Transverse colon (tissue), 3 donors: ENCODE measurements around the gene TMEM62.

ENCODE experiments used
- CTCF ChIP-seq, 5 experiments: fragments of 200-600 bp in 3 of 5; fragments of 450-650 bp in 2 of 5; sonication (generic) in 3 of 5; IDR thresholded peaks; 1 replicate in 2 of 5; 2 replicates in 3 of 5; pipeline ENCODE4 v1.5.1; 2016 to 2017; ENCODE audit warnings: antibody characterized with exemption in 5 of 5, inconsistent platforms in 3 of 5, mild to moderate bottlenecking in 2 of 5, moderate library complexity in 1 of 5
- POLR2A ChIP-seq: fragments of 450-650 bp; IDR thresholded peaks from one replicate; pipeline ENCODE4 v1.6.1; 2016; ENCODE audit warnings: antibody characterized with exemption, mild to moderate bottlenecking, moderate library complexity

- no peak for TF ChIP-seq CTCF (IDR thresholded peaks at IDR 0.05)
- TF ChIP-seq POLR2A: no peak
Observed at GRCh38 chr15:43095708-43096347, 37.6 kb upstream of the TMEM62 start.
